Measurements from ENCODE around the gene MRPL19. TPM values are rescaled to one million over a fixed set of nuclear protein-coding genes. Genes with fewer than 3 reads are reported as not detected.
A peak's percentile ranks its signal among the peaks of the same experiment; 100 is the strongest.

MRPL19 gene
- total RNA-seq, 1 donor from 2014 or later: 43.9 TPM

- no peak for TF ChIP-seq CTCF (conservative IDR thresholded peaks at IDR 0.05; ENCODE audit: low read depth, low read length)
- peak; percentile 64 for DNase-seq (ENCODE audit: low read depth)
- H3K4me3 ChIP-seq (ENCODE audit: low read depth, low read length): no peak overlapping the region
Measured at GRCh38 chr2:75614162-75614651, 32.4 kb upstream of the MRPL19 start.

GRCh38 chr2:75616406-75616805, 30.2 kb upstream of the MRPL19 start:
- no peak overlapping the region for H3K4me3 ChIP-seq (ENCODE audit: low read depth, low read length)
- TF ChIP-seq CTCF (conservative IDR thresholded peaks at IDR 0.05; ENCODE audit: low read depth, low read length): no peak
- no peak for DNase-seq (ENCODE audit: low read depth)

GRCh38 chr2:75616933-75617332, 29.6 kb upstream of the MRPL19 start:
- TF ChIP-seq CTCF (conservative IDR thresholded peaks at IDR 0.05; ENCODE audit: low read depth, low read length): no peak
- no peak overlapping the region for H3K4me3 ChIP-seq (ENCODE audit: low read depth, low read length)
- no peak for DNase-seq (ENCODE audit: low read depth)

GRCh38 chr2:75619956-75620740, 26.4 kb upstream of the MRPL19 start:
- no peak for DNase-seq (ENCODE audit: low read depth)
- no peak overlapping the region for H3K4me3 ChIP-seq (ENCODE audit: low read depth, low read length)
- TF ChIP-seq CTCF (conservative IDR thresholded peaks at IDR 0.05; ENCODE audit: low read depth, low read length): no peak

- DNase-seq (ENCODE audit: low read depth): no peak
- TF ChIP-seq CTCF (conservative IDR thresholded peaks at IDR 0.05; ENCODE audit: low read depth, low read length): no peak
- H3K4me3 ChIP-seq (ENCODE audit: low read depth, low read length): no peak overlapping the region
Measured at GRCh38 chr2:75621228-75621627, 25.4 kb upstream of the MRPL19 start.

GRCh38 chr2:75622500-75622899, 24.1 kb upstream of the MRPL19 start:
- no peak for TF ChIP-seq CTCF (conservative IDR thresholded peaks at IDR 0.05; ENCODE audit: low read depth, low read length)
- no peak overlapping the region for H3K4me3 ChIP-seq (ENCODE audit: low read depth, low read length)
- no peak for DNase-seq (ENCODE audit: low read depth)

- DNase-seq (ENCODE audit: low read depth): no peak
- H3K4me3 ChIP-seq (ENCODE audit: low read depth, low read length): no peak overlapping the region
- no peak for TF ChIP-seq CTCF (conservative IDR thresholded peaks at IDR 0.05; ENCODE audit: low read depth, low read length)
Measured at GRCh38 chr2:75622929-75623328, 23.7 kb upstream of the MRPL19 start.
